ENCODE data around the gene IFI44.

GRCh38 chr1:78664763-78665162, 15.1 kb downstream of the IFI44 start:
- TF ChIP-seq ZNF747 (tag by site-specific recombination; IDR thresholded peaks at IDR 0.05) (no peak), ZFP41 (tag by site-specific recombination; IDR thresholded peaks at IDR 0.05; ENCODE audit: borderline replicate concordance) (no peak), ZNF423 (tag by site-specific recombination; IDR thresholded peaks at IDR 0.05) (no peak), ZBTB10 (tag by site-specific recombination; IDR thresholded peaks at IDR 0.05) (no peak), ZBTB20 (tag by site-specific recombination; IDR thresholded peaks at IDR 0.05) (no peak)

Measured in HEK293 (cell line).